HepG2 (cell line): ENCODE data around the gene ARIH2. TPM values are rescaled to one million over a fixed set of nuclear protein-coding genes. Genes with fewer than 3 reads are reported as not detected.

Experiments
- AKAP8 ChIP-seq: sonication (generic); formaldehyde crosslinking; IDR thresholded peaks from 2 replicates; pipeline ENCODE4 v1.5.1; 2020; ENCODE audit warnings: mild to moderate bottlenecking, missing genetic modification reagents
- ATM ChIP-seq: fragments of 450-650 bp; IDR thresholded peaks from 2 replicates; pipeline ENCODE4 v1.7.1; 2017; ENCODE audit warnings: mild to moderate bottlenecking, borderline replicate concordance
- CHD2 ChIP-seq: IDR thresholded peaks from 2 replicates; pipeline ENCODE4 v1.6.1; 2011; ENCODE audit warnings: low read depth, low read length, improper control_type of control experiment
- EED ChIP-seq: sonication (generic); formaldehyde crosslinking; IDR thresholded peaks from 2 replicates; pipeline ENCODE4 v1.5.0; 2020; ENCODE audit warnings: mild to moderate bottlenecking, missing genetic modification reagents
- ESRRA ChIP-seq: sonication (generic); formaldehyde crosslinking; IDR thresholded peaks from 2 replicates; pipeline ENCODE4 v1.5.1; 2020; ENCODE audit warnings: mild to moderate bottlenecking, low read depth, missing genetic modification reagents
- GLI4 ChIP-seq: sonication (generic); formaldehyde crosslinking; IDR thresholded peaks from 2 replicates; pipeline ENCODE4 v1.5.1; 2020; ENCODE audit warnings: missing genetic modification reagents, mild to moderate bottlenecking, moderate library complexity, borderline replicate concordance
- PHB2 ChIP-seq: fragments of 450-650 bp; IDR thresholded peaks from 2 replicates; pipeline ENCODE4 v1.6.1; 2018; ENCODE audit not compliant: partially characterized antibody
- RFX5 ChIP-seq: IDR thresholded peaks from 2 replicates; pipeline ENCODE4 v1.6.1; 2011; ENCODE audit warnings: low read depth, low read length, improper control_type of control experiment
- U2AF1 ChIP-seq: fragments of 200-400 bp; formaldehyde crosslinking; optimal IDR thresholded peaks from 2 replicates; pipeline ENCODE3; 2017; ENCODE audit warnings: mild to moderate bottlenecking, low read depth, low read length
- ZBTB21 ChIP-seq: sonication (generic); formaldehyde crosslinking; IDR thresholded peaks from 2 replicates; pipeline ENCODE4 v1.4.0; 2020; ENCODE audit warnings: missing genetic modification reagents
- ZKSCAN1 ChIP-seq: fragments of 150-350 bp; IDR thresholded peaks from 2 replicates; pipeline ENCODE4 v1.6.1; 2014; ENCODE audit warnings: low read length
- ZNF121 ChIP-seq: sonication (generic); formaldehyde crosslinking; IDR thresholded peaks from 2 replicates; pipeline ENCODE4 v1.5.0; 2020; ENCODE audit warnings: mild to moderate bottlenecking, missing genetic modification reagents
- ZNF354B ChIP-seq: sonication (generic); formaldehyde crosslinking; IDR thresholded peaks from 2 replicates; pipeline ENCODE4 v1.8.0; 2022; ENCODE audit warnings: mild to moderate bottlenecking, missing genetic modification reagents
- ZNF577 ChIP-seq: sonication (generic); formaldehyde crosslinking; IDR thresholded peaks from 2 replicates; pipeline ENCODE4 v1.4.0; 2020; ENCODE audit warnings: mild to moderate bottlenecking, low read depth, missing genetic modification reagents, borderline replicate concordance
- ZNF614 ChIP-seq: IDR thresholded peaks from 2 replicates; pipeline ENCODE4 v1.6.1; 2018; ENCODE audit warnings: missing biosample characterization, missing genetic modification reagents, inconsistent platforms, borderline replicate concordance
- ZNF724P ChIP-seq: sonication (generic); formaldehyde crosslinking; IDR thresholded peaks from 2 replicates; pipeline ENCODE4 v1.8.0; 2022; ENCODE audit warnings: missing genetic modification reagents, borderline replicate concordance
- ZSCAN22 ChIP-seq: sonication (generic); formaldehyde crosslinking; IDR thresholded peaks from 2 replicates; pipeline ENCODE4 v1.4.0; 2020; ENCODE audit warnings: mild to moderate bottlenecking, missing genetic modification reagents
- polyA plus RNA-seq, 8 experiments: library from polyadenylated mRNA; depleted of rRNA in 3 of 8; stranded (reverse) in 7 of 8; unstranded in 1 of 8; fragments of >200 nt; fragmentation: Illumina TruSeq in 4 of 8; extraction: Trizol in 4 of 8; gene quantifications; 2 replicates each; pipeline versions ENCODE4 v1.2.1 to v1.2.3, GENCODE V29; 2011 to 2016; ENCODE audit warnings: low read depth in 4 of 8, missing spikeins in 1 of 8, mixed read lengths in 1 of 8; ENCODE audit not compliant: insufficient read depth in 1 of 8
- total RNA-seq, 5 experiments: library from RNA; depleted of rRNA; stranded (reverse); fragments of >200 nt; fragmentation: Illumina TruSeq; extraction: Trizol; gene quantifications; 2 replicates each; pipeline ENCODE4 v1.2.3, GENCODE V29; 2016; ENCODE audit warnings: low read depth in 1 of 5
- TF ChIP-seq, protein P1 (sequence below): sonication (generic); formaldehyde crosslinking; IDR thresholded peaks from 2 replicates; pipeline ENCODE4 v1.4.0; 2020; ENCODE audit warnings: missing genetic modification reagents; ENCODE audit errors: not compliant biosample characterization
- TF ChIP-seq, protein P2 (sequence below), 2 experiments: sonication (generic) in 1 of 2; formaldehyde crosslinking in 1 of 2; IDR thresholded peaks; 2 replicates each; pipeline versions ENCODE4 v1.6.1 to v1.9.0; 2014 to 2022; ENCODE audit warnings: antibody characterized with exemption in 1 of 2, borderline replicate concordance in 1 of 2, inconsistent platforms in 1 of 2, low read depth in 1 of 2, missing genetic modification reagents in 1 of 2
- TF ChIP-seq, protein P3 (sequence below): sonication (generic); formaldehyde crosslinking; conservative IDR thresholded peaks from 2 replicates; pipeline ENCODE4 v1.8.1; 2023; ENCODE audit warnings: missing genetic modification reagents
- TF ChIP-seq, protein P4 (sequence below): sonication (generic); formaldehyde crosslinking; IDR thresholded peaks from 2 replicates; pipeline ENCODE4 v1.8.1; 2023; ENCODE audit warnings: mild to moderate bottlenecking, missing genetic modification reagents, borderline replicate concordance

Gene ARIH2
- total and polyA plus RNA-seq, 2 of the 13 experiments (the other 11 are each of a cell fraction or from before 2014, with no cell fraction given) = 64.8 to 83.3 TPM

DNA sequence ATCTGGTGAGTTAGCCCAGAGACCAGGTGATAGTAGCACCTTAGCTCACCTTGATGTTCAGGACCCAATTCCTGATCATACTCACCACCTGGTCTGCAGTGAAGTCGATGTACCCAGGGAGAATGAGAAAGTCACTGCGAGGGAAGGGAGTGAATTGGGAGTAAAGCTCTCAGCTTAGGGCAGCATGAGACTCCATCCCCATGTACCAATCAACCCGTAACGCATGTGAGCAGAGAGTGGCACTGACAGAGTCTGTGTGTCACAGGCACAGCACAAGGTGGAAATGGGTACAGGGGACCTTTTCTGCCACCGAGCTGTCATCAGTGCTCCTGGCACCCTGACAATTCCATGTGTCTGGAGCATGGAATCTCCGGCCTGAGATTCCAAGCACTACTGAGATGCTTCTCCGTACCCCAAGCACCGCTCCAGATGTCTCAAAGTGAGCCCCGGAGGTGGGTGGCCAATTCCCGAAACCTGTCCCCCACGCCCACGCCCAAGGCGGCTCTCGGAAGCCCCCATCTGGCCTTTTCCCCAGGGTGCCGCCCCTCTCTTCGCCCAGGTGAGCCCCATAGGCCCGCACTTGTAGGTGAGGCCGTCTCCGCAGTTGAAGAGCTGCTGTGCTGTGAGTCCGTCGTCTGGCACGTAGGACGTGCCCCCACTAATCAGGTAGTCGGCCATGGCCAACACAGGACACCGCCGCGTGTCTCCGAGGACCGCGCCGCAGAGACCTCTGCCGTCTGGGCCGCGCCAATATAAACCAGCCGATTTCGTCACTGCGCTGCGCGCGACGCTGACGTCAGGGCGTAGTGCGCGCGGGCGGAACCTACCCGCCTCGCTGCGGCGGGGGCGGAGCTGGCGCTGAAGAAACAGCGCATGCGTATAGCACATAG, 110.3 kb downstream of the ARIH2 start, which contains the start of gene IMPDH2 (continued):
- TF ChIP-seq ZNF354B (CRISPR knock-in tag) (0 out of 2 replicates have a peak, but pooled peaks have one; percentile 59), ESRRA (CRISPR knock-in tag) (no peak), GLI4 (peak; percentile 64; the same call in 1 of the 2 replicates), RFX5 (peak; percentile 19; the same call in 1 of the 2 replicates), EED (CRISPR knock-in tag) (peak; percentile 91), CHD2 (0 out of 2 replicates have a peak, but pooled peaks have one; percentile 23), ZNF614 (CRISPR knock-in tag) (peak; percentile 84), ZSCAN22 (CRISPR knock-in tag) (no peak), PHB2 (no peak), ZKSCAN1 (no peak), U2AF1 (peak; percentile 30), ATM (no peak), ZNF121 (CRISPR knock-in tag) (peak; percentile 50; the same call in 1 of the 2 replicates), ZBTB21 (CRISPR knock-in tag) (peak; percentile 79), AKAP8 (CRISPR knock-in tag) (peak; percentile 99), ZNF577 (CRISPR knock-in tag) (no peak), ZNF724P (peak; percentile 93; the same call in 1 of the 2 replicates)
- TF ChIP-seq, protein P1, sequence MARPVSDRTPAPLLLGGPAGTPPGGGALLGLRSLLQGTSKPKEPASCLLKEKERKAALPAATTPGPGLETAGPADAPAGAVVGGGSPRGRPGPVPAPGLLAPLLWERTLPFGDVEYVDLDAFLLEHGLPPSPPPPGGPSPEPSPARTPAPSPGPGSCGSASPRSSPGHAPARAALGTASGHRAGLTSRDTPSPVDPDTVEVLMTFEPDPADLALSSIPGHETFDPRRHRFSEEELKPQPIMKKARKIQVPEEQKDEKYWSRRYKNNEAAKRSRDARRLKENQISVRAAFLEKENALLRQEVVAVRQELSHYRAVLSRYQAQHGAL (CRISPR knock-in tag) = peak; percentile 74
- TF ChIP-seq, protein P2, sequence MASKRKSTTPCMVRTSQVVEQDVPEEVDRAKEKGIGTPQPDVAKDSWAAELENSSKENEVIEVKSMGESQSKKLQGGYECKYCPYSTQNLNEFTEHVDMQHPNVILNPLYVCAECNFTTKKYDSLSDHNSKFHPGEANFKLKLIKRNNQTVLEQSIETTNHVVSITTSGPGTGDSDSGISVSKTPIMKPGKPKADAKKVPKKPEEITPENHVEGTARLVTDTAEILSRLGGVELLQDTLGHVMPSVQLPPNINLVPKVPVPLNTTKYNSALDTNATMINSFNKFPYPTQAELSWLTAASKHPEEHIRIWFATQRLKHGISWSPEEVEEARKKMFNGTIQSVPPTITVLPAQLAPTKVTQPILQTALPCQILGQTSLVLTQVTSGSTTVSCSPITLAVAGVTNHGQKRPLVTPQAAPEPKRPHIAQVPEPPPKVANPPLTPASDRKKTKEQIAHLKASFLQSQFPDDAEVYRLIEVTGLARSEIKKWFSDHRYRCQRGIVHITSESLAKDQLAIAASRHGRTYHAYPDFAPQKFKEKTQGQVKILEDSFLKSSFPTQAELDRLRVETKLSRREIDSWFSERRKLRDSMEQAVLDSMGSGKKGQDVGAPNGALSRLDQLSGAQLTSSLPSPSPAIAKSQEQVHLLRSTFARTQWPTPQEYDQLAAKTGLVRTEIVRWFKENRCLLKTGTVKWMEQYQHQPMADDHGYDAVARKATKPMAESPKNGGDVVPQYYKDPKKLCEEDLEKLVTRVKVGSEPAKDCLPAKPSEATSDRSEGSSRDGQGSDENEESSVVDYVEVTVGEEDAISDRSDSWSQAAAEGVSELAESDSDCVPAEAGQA (IDR thresholded peaks at IDR 0.05; ENCODE audit: low read depth) = peak; percentile 94
- TF ChIP-seq, protein P2 (CRISPR knock-in tag; IDR thresholded peaks at IDR 0.05; ENCODE audit: borderline replicate concordance) = no peak
- TF ChIP-seq, protein P3, sequence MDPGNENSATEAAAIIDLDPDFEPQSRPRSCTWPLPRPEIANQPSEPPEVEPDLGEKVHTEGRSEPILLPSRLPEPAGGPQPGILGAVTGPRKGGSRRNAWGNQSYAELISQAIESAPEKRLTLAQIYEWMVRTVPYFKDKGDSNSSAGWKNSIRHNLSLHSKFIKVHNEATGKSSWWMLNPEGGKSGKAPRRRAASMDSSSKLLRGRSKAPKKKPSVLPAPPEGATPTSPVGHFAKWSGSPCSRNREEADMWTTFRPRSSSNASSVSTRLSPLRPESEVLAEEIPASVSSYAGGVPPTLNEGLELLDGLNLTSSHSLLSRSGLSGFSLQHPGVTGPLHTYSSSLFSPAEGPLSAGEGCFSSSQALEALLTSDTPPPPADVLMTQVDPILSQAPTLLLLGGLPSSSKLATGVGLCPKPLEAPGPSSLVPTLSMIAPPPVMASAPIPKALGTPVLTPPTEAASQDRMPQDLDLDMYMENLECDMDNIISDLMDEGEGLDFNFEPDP = 0 out of 2 replicates have a peak, but pooled peaks have one; percentile 47
- TF ChIP-seq, protein P4, sequence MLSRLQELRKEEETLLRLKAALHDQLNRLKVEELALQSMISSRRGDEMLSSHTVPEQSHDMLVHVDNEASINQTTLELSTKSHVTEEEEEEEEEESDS (CRISPR knock-in tag) = no peak
